ENCODE measurements around the gene PFDN4. TPM values are rescaled to one million over a fixed set of nuclear protein-coding genes. Genes with fewer than 3 reads are reported as not detected.

The PFDN4 gene
- total and polyA plus RNA-seq, 2 donors (not counting 1 experiment from before 2014, with no cell fraction given), result 86.7 to 87.0 TPM

DNA sequence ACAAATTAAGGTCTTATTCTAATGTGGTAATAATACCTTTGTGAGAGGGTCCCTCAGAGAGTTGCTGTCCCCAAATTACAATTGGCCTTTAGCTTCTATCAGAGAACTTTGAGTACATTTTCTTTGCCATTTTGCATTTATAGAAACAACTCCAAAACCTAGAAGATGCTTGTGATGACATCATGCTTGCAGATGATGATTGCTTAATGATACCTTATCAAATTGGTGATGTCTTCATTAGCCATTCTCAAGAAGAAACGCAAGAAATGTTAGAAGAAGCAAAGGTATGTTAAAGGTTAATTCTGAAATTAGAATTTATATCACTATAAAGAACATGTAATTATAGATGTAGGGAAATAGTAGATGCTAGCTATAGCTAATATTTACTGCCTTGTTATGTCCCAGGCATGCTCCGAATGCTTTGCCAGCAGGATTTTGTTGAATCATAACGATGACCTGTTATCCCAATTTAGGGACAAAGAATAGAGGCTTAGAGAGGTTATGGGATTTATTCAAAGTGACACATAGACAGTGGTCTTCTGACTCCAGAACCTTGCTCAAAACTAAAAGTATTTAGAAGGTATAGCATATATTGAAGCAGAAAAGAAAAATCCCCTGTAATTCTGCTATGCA, 7.4 kb downstream of the PFDN4 start:
- Histone ChIP-seq H2AFZ (ENCODE audit: low read length) (no peak overlapping the region), H3K9me3 (ENCODE audit: control insufficient read depth, insufficient read depth, low read depth, low read length) (no peaks in the 10 kb centered on the region), H3K4me2 (ENCODE audit: extremely low read depth, insufficient read depth, low read length) (no peak overlapping the region), H3K27ac (ENCODE audit: insufficient read depth, low read length) (no peak overlapping the region), H4K20me1 (ENCODE audit: control insufficient read depth, extremely low read depth, insufficient read depth, low read length) (peaks cover 3% of the 10 kb centered on the region), H3K36me3 (ENCODE audit: control insufficient read depth, insufficient read depth, low read length) (peaks cover 1% of the 10 kb centered on the region), H3K9ac (ENCODE audit: insufficient read depth, low read length) (no peak overlapping the region), H3K79me2 (ENCODE audit: control insufficient read depth, insufficient read depth, low read length) (peaks cover 12% of the 10 kb centered on the region), H3K27me3 (ENCODE audit: control insufficient read depth, insufficient read depth, low read length) (no peaks in the 10 kb centered on the region), H3K4me1 (ENCODE audit: control insufficient read depth, extremely low read depth, insufficient read depth, low read length) (peaks cover 7% of the 10 kb centered on the region), H3K4me3 (replicated peaks in 1 of 4; ENCODE audit: control extremely low read depth in 1 of 4, insufficient read depth in 1 of 4, low read depth in 3 of 4, low read length in 4 of 4) (no peak overlapping the region)
- TF ChIP-seq EZH2 (IDR thresholded peaks at IDR 0.05; ENCODE audit: low read length, missing control alignments), result no peak
- TF ChIP-seq, protein P1, sequence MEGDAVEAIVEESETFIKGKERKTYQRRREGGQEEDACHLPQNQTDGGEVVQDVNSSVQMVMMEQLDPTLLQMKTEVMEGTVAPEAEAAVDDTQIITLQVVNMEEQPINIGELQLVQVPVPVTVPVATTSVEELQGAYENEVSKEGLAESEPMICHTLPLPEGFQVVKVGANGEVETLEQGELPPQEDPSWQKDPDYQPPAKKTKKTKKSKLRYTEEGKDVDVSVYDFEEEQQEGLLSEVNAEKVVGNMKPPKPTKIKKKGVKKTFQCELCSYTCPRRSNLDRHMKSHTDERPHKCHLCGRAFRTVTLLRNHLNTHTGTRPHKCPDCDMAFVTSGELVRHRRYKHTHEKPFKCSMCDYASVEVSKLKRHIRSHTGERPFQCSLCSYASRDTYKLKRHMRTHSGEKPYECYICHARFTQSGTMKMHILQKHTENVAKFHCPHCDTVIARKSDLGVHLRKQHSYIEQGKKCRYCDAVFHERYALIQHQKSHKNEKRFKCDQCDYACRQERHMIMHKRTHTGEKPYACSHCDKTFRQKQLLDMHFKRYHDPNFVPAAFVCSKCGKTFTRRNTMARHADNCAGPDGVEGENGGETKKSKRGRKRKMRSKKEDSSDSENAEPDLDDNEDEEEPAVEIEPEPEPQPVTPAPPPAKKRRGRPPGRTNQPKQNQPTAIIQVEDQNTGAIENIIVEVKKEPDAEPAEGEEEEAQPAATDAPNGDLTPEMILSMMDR (conservative IDR thresholded peaks at IDR 0.05 in 1 of 2, IDR thresholded peaks at IDR 0.05 in 1 of 2; ENCODE audit: low read depth in 1 of 2, low read length in 2 of 2), result no peak
- no peak for DNase-seq (ENCODE audit: low read depth in 2 of 2)

DNA sequence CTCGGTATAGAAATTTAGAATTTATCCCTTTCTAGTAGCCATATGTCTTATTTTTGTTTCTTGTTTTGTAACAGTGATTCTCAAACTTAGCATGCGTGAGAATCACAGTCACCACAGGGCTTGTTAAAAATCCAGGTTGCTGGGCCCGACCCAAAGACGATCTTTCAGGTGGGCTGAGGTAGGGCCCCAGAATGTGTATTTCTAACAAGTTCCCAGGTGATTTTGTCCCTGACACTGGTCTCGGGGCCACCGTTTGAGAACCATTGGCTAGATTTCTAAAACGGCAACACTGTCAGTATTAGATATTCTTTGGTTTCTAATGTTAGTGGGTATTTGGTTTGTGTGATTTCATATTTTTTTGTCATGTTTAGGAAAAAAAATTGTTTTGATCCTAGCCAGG, 9.9 kb downstream of the PFDN4 start:
- Histone ChIP-seq H3K9ac (ENCODE audit: insufficient read depth, low read length) (no peak overlapping the region), H3K4me1 (ENCODE audit: control insufficient read depth, extremely low read depth, insufficient read depth, low read length) (peaks cover 2% of the 10 kb centered on the region), H3K9me3 (ENCODE audit: control insufficient read depth, insufficient read depth, low read depth, low read length) (no peaks in the 10 kb centered on the region), H3K27me3 (ENCODE audit: control insufficient read depth, insufficient read depth, low read length) (no peaks in the 10 kb centered on the region), H3K36me3 (ENCODE audit: control insufficient read depth, insufficient read depth, low read length) (peaks cover 1% of the 10 kb centered on the region), H3K27ac (ENCODE audit: insufficient read depth, low read length) (no peak overlapping the region), H4K20me1 (ENCODE audit: control insufficient read depth, extremely low read depth, insufficient read depth, low read length) (no peaks in the 10 kb centered on the region), H3K79me2 (ENCODE audit: control insufficient read depth, insufficient read depth, low read length) (peaks cover 4% of the 10 kb centered on the region), H3K4me3 (replicated peaks in 1 of 4; ENCODE audit: control extremely low read depth in 1 of 4, insufficient read depth in 1 of 4, low read depth in 3 of 4, low read length in 4 of 4) (no peak overlapping the region), H3K4me2 (ENCODE audit: extremely low read depth, insufficient read depth, low read length) (no peak overlapping the region), H2AFZ (ENCODE audit: low read length) (no peak overlapping the region)
- DNase-seq (ENCODE audit: low read depth in 2 of 2), result no peak
- TF ChIP-seq, protein P1 (conservative IDR thresholded peaks at IDR 0.05 in 1 of 2, IDR thresholded peaks at IDR 0.05 in 1 of 2; ENCODE audit: low read depth in 1 of 2, low read length in 2 of 2), result no peak
- TF ChIP-seq EZH2 (IDR thresholded peaks at IDR 0.05; ENCODE audit: low read length, missing control alignments), result no peak

DNA sequence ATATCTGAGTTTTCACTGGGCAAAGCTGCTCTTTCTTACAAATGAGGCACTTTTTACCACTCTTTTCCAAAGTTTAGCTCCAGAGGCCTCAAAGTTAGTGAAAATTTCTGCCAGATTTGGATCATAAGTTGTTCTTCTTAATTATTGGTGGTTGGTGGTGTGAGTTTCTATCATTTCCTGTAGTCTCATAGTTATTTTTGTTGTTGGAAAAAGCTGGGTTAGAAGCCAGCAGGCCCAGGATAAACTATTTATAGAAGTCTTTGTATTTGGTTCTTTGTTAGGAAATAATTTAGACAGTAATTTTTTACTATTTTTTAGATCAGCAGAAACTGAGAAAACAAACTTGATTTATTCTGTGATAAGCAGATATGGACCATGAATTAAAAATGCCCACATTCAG, 10.6 kb downstream of the PFDN4 start:
- Histone ChIP-seq H3K27me3 (ENCODE audit: control insufficient read depth, insufficient read depth, low read length) (no peaks in the 10 kb centered on the region), H3K27ac (ENCODE audit: insufficient read depth, low read length) (no peak overlapping the region), H2AFZ (ENCODE audit: low read length) (no peak overlapping the region), H3K4me1 (ENCODE audit: control insufficient read depth, extremely low read depth, insufficient read depth, low read length) (no peaks in the 10 kb centered on the region), H3K9ac (ENCODE audit: insufficient read depth, low read length) (no peak overlapping the region), H3K9me3 (ENCODE audit: control insufficient read depth, insufficient read depth, low read depth, low read length) (no peaks in the 10 kb centered on the region), H4K20me1 (ENCODE audit: control insufficient read depth, extremely low read depth, insufficient read depth, low read length) (no peaks in the 10 kb centered on the region), H3K4me2 (ENCODE audit: extremely low read depth, insufficient read depth, low read length) (no peak overlapping the region), H3K36me3 (ENCODE audit: control insufficient read depth, insufficient read depth, low read length) (peaks cover 1% of the 10 kb centered on the region), H3K4me3 (replicated peaks in 1 of 4; ENCODE audit: control extremely low read depth in 1 of 4, insufficient read depth in 1 of 4, low read depth in 3 of 4, low read length in 4 of 4) (no peak overlapping the region), H3K79me2 (ENCODE audit: control insufficient read depth, insufficient read depth, low read length) (peaks cover 2% of the 10 kb centered on the region)
- DNase-seq (ENCODE audit: low read depth in 2 of 2), result no peak
- TF ChIP-seq, protein P1 (conservative IDR thresholded peaks at IDR 0.05 in 1 of 2, IDR thresholded peaks at IDR 0.05 in 1 of 2; ENCODE audit: low read depth in 1 of 2, low read length in 2 of 2), result no peak
- no peak for TF ChIP-seq EZH2 (IDR thresholded peaks at IDR 0.05; ENCODE audit: low read length, missing control alignments)

Data from fibroblast of lung (primary cell).